NCI-H82 (cell line): ENCODE data around the gene IL23R.

ENCODE experiments used
- DNase-seq: peaks from one replicate; lab custom pipeline; 2025; lab: John Stamatoyannopoulos, UW

IL23R gene

DNA sequence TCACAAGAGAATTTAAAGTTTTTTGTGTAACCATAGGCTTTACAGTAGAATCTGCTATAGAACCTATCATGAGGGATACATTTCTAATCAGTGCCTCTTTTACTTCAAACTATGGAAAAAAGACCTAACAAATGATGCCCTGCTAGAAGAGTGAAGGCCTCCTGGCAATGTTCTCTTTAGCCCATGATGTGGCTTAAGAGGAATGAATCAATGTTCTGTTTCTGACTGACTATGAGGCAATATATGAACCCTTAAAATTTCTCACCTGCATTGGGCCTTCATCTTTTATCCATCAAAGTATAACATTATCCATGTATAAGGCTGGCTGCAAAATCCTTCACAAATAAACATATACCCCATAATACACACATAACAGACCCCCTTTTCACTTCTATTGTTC is 75.8 kb downstream of the IL23R start:
- no peak for DNase-seq

DNA sequence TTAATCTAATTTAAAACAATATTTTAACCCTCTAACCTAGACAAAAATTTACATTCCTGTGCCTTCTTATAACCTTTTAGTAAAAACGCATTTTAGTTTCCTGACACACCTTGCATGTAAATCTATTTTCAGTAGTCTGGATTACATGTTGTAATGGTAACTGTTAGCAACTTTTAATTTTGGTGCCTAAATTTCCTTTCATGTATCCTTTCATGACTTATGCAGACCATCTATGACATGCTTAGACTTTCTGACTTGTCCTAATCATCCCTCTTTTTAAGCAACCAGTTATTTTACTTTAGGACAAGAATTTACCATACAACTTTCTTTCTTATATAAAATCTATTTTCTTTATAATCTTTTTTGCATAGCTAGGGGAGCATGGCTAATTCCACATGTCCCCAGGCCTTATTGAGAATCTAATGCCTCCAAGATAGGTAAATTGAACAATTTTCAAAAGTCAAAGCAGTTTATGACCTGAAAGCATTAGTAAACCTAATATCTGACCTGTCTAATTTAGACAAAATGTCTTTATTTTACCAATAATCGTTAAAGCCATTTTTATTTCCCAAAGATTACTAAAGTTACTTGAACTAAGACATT is 83.9 kb downstream of the IL23R start:
- DNase-seq, result peak; percentile 18

DNA sequence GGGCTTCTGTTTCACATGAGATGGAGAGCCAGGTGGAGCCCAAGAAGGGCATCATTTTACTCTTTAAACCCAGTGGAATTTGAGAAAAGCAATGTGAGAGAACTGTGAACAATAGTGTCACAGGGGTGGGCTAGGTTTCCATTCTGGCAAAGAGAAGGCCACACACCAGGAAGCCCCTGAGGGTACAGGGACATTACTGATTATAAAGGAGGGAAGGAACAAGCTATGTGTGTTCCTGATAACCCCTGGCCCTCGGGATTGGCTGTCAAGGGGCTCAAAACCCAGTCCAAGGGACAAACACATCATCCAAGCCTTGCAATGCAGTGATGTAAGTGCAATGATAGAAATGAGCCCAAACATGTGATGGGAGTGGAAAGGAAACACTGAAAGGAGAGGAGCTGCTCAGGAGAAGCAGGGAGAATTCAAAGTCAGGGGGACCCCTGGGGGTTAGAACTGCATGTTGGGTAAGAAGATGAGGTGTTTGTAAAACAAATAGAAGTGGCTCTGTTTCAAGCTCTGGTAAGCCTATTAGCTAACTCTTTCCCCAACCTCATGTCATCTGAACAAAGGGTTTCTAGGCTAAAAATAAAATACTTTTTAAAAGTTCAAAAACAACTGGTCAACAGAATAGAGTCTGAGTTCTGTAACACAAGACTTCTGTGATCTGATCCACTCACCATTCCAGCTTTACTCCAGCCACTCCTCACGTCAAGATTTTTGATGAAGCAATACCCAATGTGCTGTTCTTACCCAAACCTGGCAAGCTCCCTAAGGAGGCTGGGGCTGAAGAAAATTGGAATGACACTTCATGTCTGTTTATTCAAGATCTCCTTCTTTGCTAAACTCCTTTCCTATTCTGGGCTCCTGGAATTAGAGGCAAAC is 90.3 kb downstream of the IL23R start:
- no peak for DNase-seq

DNA sequence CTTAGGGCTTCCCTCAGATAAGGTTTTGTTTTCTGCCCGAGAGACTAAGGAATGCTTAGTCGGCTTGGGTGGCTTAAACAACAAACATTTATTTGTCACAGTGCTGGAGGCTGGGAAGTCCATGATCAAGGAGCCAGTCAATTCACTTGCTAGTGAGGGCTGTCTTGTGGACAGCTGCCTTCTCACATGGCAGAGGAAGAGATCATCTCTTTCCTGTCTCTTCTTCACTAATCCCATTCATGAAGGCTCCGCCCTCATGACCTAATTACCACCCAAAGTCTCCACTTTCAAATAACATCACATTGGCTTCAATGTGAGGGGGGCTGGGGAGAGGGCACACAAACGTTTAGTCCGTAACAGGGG is 90.9 kb downstream of the IL23R start:
- DNase-seq, result peak; percentile 71

DNA sequence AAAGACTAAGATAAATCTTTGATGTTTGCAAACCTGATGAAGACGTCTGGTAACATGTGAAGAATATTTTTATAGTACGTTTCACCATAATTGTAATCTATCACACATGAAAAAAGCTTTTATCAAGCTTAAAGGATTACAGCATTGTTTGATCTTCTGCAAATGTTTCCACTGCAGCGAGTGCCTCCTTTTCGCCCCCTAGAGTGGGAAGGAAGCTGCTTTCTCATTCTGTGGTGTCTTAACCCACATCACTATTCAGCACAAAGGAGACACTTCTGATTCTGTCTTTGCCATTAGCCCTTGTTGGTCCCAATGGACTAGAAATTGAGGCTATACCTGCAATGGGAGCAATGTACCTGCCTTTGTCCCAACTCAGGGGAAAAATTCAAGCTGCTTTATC is 95.4 kb downstream of the IL23R start:
- peak; percentile 36 for DNase-seq

DNA sequence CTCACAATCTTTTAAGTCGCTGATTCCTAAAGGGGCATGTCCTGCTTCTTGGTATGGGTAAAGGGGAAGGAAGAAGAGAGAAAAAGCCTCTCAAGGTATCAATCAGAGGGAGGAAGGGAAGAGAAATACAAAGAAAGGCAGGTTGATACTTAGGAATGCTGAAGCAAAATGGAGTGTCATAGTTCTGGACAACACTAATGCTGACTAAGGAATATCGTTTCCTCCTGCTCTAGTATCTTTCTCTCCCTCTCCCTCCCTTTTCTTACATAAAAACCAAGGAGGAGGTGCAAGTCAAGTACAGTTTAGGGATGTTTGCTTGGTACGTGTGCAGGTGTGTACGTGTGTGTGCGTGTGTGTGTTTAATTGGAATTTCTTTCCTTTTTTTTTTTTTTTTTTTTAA is 96.5 kb downstream of the IL23R start:
- no peak for DNase-seq

DNA sequence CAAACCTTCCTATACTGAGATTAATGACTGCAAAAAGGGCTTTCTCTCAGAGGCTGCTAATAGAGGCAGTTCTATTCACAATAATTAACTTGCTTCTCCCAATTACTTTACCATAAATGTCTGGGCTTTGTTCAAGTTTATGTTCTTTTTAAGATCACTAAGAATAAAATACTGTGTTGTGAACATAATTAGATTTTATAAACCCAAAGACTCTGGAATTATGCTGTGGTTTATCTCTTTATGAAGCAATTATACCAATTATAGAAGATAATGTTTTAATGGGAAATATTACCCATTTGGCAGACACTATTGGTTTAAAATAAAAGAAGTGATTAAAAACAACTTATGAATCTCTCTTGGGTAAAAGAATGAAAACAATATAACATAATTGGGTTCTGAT is 97.9 kb downstream of the IL23R start:
- no peak for DNase-seq

DNA sequence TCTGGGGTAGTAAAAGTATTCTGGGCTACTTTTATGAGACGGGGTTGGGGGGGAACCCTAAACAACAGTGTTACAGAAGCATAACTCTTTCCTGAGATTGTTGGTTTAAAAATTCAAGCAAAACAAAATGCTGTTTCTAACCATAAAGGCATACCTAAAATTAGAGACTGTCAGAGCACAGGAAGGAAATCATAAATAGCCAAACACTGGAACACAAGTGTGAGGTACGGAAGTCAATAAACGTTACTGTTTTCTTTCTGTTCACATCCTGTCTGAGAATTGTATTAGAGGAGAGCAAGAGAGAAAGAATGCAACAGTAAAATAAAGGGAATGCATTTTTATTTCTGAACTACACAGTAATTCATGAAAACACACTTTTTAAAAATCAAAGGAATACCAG is 98.6 kb downstream of the IL23R start:
- no peak for DNase-seq

DNA sequence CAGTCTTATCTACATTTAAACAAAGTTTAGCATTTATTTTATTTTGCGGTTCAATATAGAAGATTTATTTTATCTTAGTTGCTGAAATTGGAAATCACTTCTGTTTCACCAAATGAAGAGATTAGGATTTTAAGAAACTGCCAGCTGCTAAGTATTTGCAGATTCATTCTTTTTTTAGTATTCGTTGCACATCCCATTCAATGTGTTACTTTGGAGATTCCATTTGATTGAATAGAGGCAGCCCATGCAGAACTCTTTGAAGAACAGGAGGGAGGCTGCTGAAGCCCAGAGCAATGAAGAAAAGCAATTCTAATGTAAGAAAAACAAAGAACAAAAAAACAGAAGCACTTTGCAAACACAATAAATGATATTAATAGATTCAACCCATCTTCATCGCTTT is 102.8 kb downstream of the IL23R start:
- DNase-seq, result no peak

DNA sequence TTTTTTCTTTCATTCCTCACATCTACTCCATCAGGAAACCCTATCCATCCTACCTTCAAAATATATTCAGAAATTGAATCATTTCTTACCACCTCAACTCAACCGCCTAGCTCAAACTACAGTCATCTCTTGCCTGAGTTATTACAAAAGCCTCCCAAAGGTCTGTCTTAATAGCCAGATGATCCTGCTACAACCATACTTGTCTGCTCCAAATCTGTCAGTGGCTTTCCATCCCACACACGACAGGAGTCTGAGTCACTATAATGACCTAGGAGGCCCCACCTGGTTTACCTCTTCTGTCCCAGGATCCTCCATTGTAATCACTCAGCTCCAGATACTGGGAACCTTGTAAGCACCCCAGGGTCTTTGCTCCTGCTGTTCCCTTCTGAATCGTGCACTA is 104.3 kb downstream of the IL23R start:
- no peak for DNase-seq

DNA sequence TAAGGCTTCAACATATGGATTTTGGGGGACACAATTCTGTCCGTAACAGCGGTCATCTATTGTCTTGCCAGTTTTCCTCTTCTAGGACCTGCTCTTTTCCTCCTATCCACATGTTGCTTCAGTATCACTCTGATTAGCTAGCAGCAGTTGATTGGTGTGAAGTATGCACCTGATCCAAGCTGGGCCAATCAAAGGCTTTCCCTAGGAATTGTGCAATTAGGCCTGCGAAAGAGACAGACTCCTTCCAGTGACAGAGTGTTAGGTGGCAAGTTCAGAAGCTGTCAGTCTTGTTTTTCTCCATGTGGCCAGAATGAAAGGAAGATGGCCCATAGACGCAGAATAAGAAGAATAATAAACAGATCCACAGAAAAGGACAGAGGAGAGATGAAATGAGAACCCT is 107.3 kb downstream of the IL23R start:
- DNase-seq, result no peak

DNA sequence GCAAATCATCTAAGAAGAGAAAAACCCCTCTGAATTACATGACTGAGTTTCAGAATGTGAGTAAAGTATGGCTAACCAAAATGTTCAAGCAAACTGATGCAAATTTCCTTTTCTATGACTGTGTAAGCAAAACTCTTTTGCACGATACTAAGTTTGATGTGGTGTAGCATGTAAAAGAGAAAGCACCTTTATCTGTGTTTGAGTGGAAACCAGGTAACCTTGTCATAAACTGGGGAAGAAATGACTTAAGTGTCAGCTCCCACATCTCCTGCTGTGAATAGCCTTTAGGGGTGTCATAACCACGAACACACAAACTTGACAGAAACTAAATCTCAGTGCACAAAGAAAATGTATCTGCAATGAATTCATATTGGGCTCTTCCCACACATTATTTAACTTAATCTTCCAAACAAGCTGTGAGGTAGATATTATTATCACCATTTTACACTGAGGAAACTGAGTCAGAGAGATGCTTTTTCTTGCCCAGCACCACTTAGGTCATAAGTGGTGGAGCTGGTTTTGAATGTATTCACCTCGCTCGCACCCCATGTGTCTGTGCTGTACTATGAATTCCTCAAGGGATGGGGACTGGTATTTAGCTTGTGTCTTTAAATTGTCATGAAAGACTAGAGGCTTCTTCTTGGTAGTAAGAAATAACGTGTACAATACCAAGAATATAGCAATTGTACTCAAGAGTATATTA is 108.5 kb downstream of the IL23R start:
- no peak for DNase-seq

DNA sequence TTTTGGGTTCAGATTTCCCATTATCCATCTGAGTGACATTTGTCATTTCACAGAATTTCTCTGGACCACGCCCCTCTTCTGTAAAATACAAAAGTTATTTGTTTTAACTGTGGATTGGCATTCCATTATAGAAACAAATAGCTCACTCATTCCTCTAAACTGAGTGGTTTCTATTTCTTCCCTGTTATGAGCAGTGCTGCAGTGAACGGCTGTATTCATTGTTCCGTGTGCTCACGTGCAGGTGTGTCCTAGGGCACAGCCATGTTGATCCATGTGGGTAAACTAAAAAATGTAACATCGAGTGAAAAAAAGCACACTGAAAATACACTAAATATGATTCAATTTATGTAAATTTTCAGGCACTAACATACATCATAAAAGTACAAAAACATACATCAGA is 114.4 kb downstream of the IL23R start:
- DNase-seq, result no peak

DNA sequence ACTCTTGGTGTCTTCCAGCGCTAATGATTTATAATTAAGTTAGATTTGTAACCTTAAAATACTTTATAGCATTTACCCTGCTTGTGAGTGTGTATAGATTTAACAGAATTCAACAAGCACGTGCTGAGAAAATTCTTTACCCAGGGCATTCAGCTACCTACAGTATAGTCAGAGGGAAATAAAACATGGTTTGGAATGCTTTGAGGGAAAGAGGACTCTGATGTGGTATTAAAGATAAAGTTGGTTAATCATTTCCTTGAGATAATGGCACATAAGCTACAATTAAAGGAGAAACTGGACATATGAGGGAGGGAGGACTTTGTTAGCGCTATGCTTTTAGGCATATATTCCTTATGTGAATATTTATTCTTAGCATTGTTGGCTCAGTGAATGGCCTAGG is 115.0 kb downstream of the IL23R start:
- no peak for DNase-seq

DNA sequence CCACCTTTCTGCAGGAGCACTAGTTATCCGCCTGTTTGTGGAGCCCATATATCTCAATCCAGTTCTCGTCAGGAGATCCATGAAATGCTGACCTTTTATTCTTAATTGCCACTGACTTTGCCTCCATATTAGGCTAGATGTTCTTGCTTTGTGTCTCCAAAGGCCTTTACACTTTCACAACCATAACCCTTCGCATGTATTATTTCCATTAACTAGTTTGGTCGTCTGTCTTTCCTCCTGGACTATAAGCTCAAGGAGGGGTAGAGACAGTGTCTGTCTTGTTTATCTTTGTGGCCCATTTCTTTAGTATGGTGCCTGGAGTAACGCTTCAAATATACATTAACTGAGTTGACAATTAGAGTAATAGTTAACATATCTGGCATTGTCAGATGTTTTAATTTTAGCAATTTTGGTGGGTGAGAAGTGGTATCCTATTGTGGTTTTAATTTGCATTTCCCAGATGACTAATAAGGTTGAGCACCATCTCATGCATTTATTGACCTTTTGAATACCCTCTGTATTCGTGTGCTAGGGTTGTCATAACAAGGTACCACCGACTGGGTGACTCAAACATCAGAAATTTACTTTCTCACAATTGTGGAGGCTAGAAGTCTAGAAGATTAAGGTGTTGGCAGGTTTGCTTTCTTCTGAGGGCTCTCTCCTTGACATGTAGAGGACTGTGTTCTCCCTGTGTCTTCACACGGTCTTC is 119.7 kb downstream of the IL23R start:
- no peak for DNase-seq

DNA sequence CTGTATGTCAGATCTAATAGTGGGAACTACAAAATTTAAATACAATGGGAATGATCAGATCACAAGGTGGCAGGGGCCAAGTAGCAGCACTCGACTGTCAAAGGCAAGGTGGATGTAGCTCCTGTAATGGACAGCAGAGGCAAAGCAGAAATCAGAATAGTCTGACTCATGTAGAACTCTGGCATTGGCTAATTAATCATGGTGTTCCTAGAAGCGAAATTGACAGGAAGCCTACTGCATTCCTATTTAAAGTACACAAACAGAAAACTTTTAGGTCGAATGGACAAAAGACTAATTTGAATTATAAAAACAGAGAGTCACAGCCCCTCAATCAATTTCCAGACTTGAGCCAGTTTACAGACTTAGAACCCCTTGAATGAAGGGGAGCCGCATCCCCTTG is 124.0 kb downstream of the IL23R start:
- DNase-seq, result no peak

DNA sequence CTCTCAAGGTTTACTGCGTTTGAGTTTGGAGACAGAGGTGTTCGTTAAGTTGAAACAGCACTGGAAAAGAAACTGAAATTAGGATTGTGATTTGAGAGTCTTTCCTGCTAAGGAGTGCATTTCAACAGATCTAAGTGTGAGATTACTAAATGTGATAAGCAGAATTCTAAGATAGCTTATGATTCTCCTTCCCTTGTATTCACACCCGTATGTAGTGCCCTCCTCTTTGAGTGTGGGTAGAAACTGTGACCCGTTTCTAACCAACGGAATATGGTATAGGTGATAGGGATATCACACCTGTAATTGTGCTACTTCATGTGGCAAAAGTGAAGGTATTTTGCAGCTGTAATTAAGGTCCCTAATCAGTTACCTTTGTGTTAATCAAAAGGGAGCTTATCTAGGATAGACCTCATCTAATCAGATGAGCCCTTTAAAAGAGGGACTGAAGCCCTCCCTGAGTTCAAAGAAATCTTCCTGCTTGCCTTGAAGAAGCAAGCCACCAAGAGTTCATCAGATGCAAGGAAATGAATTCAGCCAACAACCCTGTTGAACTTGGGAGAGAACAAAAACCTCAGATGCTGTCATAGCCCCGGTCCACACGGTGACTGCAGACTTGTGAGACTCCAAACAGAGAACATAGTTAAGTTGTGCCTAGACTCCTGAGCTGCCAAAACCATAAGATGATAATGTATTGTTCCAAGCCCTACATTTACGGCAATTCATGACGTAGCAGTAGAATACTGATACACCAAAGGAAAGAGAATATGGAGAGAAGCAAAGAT is 128.8 kb downstream of the IL23R start:
- DNase-seq, result no peak

DNA sequence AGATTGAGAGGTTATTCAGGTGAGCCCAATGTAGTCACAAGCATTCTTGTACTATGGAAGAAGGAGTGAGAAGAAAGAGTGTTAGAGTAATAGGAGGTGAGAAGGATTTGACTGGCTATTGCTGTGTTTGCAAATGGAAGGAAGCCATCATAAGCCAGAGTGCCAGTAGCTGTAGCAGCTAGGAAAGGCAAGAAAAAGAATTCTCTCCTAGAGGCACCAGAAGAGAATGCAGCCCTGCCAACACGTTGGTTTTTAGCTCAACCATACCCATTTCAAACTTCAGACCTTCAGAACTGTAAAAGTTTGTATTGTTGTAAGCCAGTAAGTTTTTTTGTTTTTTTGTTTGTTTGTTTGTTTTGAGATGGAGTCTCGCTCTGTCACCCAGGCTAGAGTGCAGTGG is 132.5 kb downstream of the IL23R start:
- DNase-seq, result peak; percentile 54

DNA sequence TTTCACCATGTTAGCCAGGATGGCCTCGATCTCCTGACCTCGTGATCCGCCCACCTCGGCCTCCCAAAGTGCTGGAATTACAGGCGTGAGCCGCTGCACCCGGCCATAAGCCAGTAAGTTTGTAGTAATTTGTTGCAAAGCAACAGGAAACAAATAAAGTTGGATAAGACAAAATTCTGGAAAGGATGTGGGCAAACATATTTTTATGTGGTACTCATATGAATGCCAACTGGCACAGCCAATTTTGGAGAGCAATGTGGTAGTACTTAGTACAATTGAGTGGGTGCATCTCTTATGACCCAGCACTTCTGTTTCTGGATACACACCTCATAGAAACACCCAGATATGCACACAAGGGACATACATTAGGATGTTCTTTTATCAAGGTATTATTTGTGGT is 133.0 kb downstream of the IL23R start:
- no peak for DNase-seq

DNA sequence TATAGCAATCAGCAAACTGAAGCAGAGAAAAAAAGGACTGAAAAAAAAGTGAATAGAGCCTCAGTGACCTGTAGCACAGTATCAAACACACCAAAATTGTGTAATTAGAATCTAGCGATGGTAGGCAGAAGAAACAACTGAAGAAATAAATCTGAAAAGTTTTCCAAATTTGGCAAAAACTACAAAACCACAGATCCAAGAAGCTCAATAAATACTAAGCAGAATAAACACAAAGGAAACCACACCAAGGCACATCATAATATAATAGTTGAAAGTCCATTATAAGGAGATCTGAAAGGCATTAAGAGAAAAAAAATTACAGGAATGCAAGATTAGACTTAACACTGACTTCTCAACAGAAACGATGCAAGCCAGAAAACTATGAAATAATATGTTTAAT is 134.3 kb downstream of the IL23R start:
- DNase-seq, result no peak

DNA sequence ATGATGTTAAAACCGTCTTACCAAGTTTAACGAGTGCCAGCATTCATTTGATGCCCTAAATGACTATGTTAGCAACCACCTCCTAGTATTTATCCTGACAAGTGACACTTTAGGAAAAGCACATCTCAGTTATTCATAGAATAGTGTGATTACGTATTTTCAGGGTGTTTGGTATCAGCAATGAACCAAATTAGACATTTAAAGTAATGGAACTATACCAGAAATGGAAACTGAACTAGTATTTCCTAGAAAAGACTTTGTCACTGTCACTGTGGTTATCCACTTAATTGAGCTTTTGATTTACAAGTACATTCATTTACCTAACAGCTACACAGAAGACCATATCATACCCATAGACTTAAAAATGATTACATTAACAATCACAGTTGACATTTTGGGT is 137.8 kb downstream of the IL23R start:
- no peak for DNase-seq

DNA sequence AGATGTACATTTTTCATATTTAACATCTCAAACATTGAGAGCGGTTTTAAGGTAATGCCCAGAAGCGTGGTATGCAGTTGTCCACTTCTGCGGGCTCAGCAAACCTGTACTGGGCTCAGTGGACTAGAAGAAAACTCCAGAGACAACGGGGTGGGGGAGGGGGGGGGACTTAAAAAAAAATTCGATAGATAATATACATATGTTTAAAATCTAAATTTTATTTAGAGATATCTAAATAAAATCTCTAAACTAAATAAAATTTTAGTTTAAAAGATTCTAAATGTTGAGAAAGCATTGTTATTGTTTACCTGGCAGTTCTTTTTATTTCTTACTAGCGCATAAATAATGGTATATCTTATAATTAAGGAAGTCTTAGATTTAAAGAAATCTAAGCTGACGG is 140.3 kb downstream of the IL23R start:
- no peak for DNase-seq
